SK-N-SH treated with all-trans-retinoic acid at 6 μM for 48 hours (cell line): Measurements from ENCODE around the gene TRPM6.

ENCODE experiments used
- ARNTL ChIP-seq: fragments of 450-650 bp; formaldehyde crosslinking; IDR thresholded peaks from 2 replicates; pipeline ENCODE4 v1.5.0; 2020; ENCODE audit warnings: low read depth, mild to moderate bottlenecking, moderate library complexity, borderline replicate concordance
- CSDC2 ChIP-seq: fragments of 250-450 bp; sonication (Bioruptor Pico); IDR thresholded peaks from 2 replicates; pipeline ENCODE4 v1.5.0; 2020; ENCODE audit warnings: mild to moderate bottlenecking, moderate library complexity
- ESRRG ChIP-seq: fragments of 250-450 bp; sonication (Bioruptor Pico); IDR thresholded peaks from 2 replicates; pipeline ENCODE4 v1.6.1; 2021; ENCODE audit warnings: mild to moderate bottlenecking
- PATZ1 ChIP-seq: fragments of 250-450 bp; sonication (Bioruptor Pico); IDR thresholded peaks from 2 replicates; pipeline ENCODE4 v1.8.0; 2020; ENCODE audit warnings: mild to moderate bottlenecking, moderate library complexity, borderline replicate concordance
- ZC3H10 ChIP-seq: fragments of 250-450 bp; sonication (Bioruptor Pico); IDR thresholded peaks from 2 replicates; pipeline ENCODE4 v1.5.1; 2021; ENCODE audit warnings: mild to moderate bottlenecking, moderate library complexity
- ZFP3 ChIP-seq: fragments of 250-450 bp; sonication (Bioruptor Pico); IDR thresholded peaks from 2 replicates; pipeline ENCODE4 v1.5.0; 2020; ENCODE audit warnings: mild to moderate bottlenecking, moderate library complexity

- TF ChIP-seq ARNTL (CRISPR knock-in tag) (no peak), CSDC2 (CRISPR knock-in tag) (no peak), ZC3H10 (CRISPR knock-in tag) (no peak), PATZ1 (CRISPR knock-in tag) (no peak), ESRRG (CRISPR knock-in tag) (no peak), ZFP3 (CRISPR knock-in tag) (no peak)
Observed at GRCh38 chr9:74719306-74719705, 168.4 kb downstream of the TRPM6 start.
